ENCODE data around the gene ZNF423.

DNA sequence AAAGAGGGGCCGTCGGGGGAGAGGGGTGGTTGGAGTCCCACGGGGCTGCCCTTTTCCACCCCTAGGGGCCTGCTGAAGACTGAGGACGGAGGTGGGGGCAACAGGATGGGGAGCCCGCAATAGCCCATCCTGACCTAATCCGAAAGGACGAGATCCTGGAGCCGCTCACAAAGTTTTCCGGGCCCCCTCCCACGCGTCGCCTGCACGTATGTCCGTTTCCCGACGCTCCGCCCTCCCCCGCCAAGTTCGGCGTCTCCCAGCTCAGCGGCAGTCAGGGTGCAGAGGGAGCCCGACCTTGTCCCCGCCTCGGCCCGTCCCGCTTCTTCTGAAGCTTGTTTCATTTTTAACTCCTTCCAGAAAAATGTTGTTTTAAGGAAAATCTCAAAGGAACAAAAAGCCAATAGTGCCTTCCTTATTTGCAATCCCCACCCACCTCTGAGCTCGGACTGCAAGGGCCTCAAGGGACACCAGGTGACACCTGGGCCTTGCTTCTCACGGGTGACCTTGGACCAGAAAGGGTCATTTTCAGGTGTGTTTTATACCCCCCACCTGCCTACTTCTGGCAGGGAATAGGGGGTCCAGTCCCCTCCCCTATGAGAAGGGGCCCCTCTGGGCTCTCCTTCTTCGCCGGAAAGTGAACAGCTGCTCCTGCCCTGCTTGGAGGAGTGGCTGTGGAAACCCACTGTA is 3.4 kb upstream of the ZNF423 start:
- TF ChIP-seq CTCF (conservative IDR thresholded peaks at IDR 0.05 in 1 of 2, IDR thresholded peaks at IDR 0.05 in 1 of 2; ENCODE audit: extremely low read depth in 1 of 2, insufficient read depth in 1 of 2, low read depth in 1 of 2, low read length in 2 of 2) (no peak), EZH2 (IDR thresholded peaks at IDR 0.05; ENCODE audit: borderline replicate concordance, low read length) (peak; percentile 74)
